Stimulated activated CD8-positive, alpha-beta memory T cell treated with anti-CD3 and anti-CD28 coated beads, Interleukin-7, amount 100 ng/mL, for 48 hours (primary cell): ENCODE results near the gene FAM219A.
"Not testable (repeated sequence)": the region's sequence is repeated elsewhere in the genome, so short reads cannot be mapped to it uniquely, and the experiment has no call there.

Source experiments
- DNase-seq, 2 donors: peaks; one replicate each; pipeline ENCODE4 v3.0.0-alpha.2; 2020; ENCODE audit warnings: low read depth in 1 of 2; ENCODE audit errors: extremely low read depth in 1 of 2

FAM219A gene

GRCh38 chr9:34446951-34447350 lies 11.4 kb downstream of the FAM219A start:
- no peak for DNase-seq

GRCh38 chr9:34446468-34446891 lies 11.9 kb downstream of the FAM219A start:
- DNase-seq, result no peak

DNA sequence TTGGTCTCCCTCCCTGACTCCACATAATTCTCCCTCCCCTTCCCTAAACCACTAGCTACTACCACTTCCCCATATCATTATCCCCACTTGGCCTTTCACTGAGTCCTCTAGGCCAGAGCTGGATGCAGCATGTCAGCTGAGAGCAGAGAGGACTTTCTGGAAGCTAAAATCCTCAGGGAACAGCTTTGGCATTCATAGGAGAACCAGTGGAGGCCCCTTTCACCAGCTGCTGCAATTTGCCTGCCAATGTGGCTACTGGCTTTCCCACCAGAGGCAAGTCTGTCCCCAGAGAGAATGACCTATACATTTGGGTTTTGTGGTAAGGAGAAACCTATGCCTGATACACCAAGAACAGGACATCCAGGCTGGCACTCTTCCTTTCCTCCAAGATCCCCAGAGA lies 14.4 kb downstream of the FAM219A start:
- no peak for DNase-seq

GRCh38 chr9:34443533-34443932 lies 14.8 kb downstream of the FAM219A start:
- DNase-seq, result no peak

- no peak for DNase-seq
Measured at GRCh38 chr9:34442770-34443169, 15.6 kb downstream of the FAM219A start.

- DNase-seq, result no peak
Measured at GRCh38 chr9:34440017-34440416, 18.4 kb downstream of the FAM219A start.

GRCh38 chr9:34438465-34438864 lies 19.9 kb downstream of the FAM219A start:
- not testable (repeated sequence) for DNase-seq

GRCh38 chr9:34437926-34438307 lies 20.5 kb downstream of the FAM219A start:
- DNase-seq, result not testable (repeated sequence)

- peak in 1 of 2 donors; percentile 33 for DNase-seq
Measured at GRCh38 chr9:34437006-34437925, 21.1 kb downstream of the FAM219A start.

DNA sequence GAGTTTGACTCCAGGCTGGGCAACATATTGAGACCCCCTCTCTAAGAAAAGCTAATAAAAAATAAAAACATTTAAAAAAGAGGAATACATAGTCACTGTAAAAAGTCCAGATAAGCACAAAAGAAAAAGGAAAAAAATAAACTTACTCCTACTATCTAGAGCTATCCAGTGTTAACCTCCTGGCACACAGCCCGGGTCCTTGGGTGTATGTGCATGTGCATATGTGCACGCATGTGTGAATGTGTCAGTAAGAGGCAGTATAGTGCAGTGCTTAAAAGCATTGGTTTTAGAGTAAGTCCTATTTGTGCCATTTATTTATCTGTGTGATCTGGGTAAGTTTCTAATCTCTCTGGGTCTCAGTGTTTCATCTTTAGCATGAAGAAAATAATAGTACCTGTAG lies 26.7 kb downstream of the FAM219A start:
- no peak for DNase-seq

GRCh38 chr9:34430843-34431437 lies 27.4 kb downstream of the FAM219A start:
- DNase-seq, result no peak

DNA sequence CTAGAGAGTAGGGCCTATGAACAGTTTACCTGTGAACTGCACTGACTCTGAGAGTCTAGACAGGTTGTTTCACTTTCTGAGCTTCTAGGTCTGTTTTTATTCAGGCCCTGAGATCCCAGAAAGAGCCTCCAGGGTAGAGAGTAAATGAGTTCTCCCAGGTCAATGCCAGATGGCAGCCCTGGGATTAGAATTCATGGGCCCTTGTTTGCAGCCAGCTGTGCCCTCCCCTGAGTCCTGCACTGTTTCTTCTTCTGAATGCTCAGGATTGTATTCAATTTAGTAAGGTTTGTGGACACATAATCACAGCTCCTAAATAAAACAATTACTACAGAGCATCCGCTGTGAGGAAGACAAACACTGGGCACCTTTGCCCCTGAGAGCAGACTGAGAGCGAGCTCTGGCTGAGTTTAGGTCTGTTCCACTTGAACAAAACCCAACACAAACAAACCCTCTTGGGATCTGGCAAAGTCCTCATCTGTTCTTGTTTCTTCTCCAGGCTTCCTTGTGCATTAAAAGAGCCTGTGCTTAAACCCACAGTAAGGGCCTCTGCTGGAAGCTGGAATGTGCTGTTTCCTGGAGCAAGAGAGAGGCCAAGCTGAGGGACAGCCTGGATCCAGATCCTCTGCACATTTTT lies 29.9 kb downstream of the FAM219A start:
- no peak for DNase-seq

GRCh38 chr9:34426347-34427074 lies 31.9 kb downstream of the FAM219A start:
- no peak for DNase-seq

GRCh38 chr9:34419716-34420504 lies 38.5 kb downstream of the FAM219A start:
- no peak for DNase-seq

GRCh38 chr9:34417734-34418133 lies 40.6 kb downstream of the FAM219A start:
- DNase-seq, result no peak

DNA sequence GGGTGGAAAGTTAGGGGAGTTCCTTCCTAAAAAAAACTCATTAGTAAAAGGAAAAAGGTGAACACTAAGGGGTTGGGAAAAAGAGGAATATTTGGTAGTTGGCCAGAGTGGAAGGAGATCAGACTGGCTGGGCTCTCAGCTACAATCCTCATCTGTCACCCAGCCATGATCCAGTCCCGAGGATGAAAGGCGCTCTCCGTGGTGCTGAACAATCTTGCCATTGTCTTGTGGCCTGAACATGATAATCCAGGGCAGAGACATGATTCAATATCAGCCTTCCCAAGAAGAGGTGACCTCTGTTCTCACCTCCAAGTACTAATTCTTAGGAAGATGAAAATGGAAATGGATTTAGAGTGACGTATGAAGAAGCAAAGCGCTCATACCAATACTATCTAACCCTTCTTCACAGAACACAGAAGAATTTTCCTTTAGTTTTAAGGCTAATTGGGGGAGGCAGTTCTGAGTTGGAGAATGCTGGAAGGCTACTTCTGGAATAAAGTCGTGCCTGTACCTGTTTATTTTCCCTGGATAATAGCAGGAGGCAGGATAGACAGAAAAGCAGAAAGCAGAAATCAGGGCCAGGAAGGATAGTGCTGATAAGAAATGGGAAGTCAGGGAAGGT lies 45.0 kb downstream of the FAM219A start:
- no peak for DNase-seq

GRCh38 chr9:34412336-34412735 lies 46.0 kb downstream of the FAM219A start:
- no peak for DNase-seq

DNA sequence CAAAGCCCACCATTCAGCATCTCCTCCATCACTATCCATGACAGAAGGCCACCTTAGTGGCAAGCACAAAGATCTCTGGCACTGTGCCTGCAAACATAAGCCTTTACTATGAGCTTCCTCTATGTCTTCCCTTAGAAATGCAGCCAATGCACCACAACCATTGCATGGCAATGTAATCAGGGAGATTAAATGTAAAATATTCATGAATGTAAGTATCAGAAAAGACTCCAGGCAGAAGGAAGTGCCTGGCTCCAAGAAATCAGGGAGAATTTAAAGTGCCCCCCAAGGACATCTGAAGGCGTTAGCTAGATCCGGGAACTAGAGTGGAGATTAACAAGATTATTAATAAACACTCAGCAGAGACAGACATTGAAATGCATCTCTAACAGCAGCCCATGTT lies 49.2 kb downstream of the FAM219A start:
- no peak for DNase-seq

DNA sequence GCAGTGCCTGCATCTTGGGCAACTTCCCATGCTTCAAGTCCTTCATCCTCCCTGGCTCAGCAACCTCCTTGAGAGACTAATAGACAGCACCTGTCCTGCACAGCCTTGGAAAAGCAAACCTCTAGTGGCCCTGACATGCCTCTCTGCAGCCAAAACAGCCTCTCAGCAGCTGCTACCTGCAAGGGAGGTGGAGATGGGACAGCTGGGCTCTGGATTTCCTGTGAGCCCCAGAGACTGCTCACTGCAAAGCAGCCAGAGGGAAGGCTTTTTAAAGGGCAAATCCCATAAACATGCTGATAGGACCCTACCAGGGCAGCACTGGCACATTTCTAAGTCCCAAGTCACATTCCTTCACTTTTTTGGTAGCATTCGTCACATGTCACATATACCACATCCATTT lies 50.2 kb downstream of the FAM219A start:
- DNase-seq, result no peak

- no peak for DNase-seq
Measured at GRCh38 chr9:34406219-34406618, 52.2 kb downstream of the FAM219A start.
